ENCODE results near the gene KLHL13.
"Not testable (repeated sequence)": the region's sequence is repeated elsewhere in the genome, so short reads cannot be mapped to it uniquely, and the experiment has no call there.

The KLHL13 gene
- total RNA-seq, result 0 reads per million in 3 donors

GRCh38 chrX:118116713-118117550 lies at the start of gene KLHL13:
TSS of gene KLHL13 (minus strand) at chrX:118116810. CDS start at chrX:118028473, 88,337 bp downstream.
- H3K27me3 ChIP-seq (replicated peaks; ENCODE audit: control insufficient read depth, insufficient read depth, low read length, poor library complexity, severe bottlenecking), result no peaks in the 10 kb centered on the region
- DNase-seq, result no peak
- H3K4me3 ChIP-seq (ENCODE audit: insufficient read depth, low read depth, low read length, poor library complexity, severe bottlenecking), result no peak within 1 kb of the TSS
- H3K9me3 ChIP-seq (ENCODE audit: control insufficient read depth, low read length), result no peaks in the 10 kb centered on the region
- H3K27ac ChIP-seq (ENCODE audit: insufficient read depth, low read length, poor library complexity, severe bottlenecking), result no peak within 1 kb of the TSS
- no peaks in the 10 kb centered on the region for H3K4me1 ChIP-seq (ENCODE audit: control insufficient read depth, insufficient read depth, low read length, poor library complexity, severe bottlenecking)
- H3K36me3 ChIP-seq (ENCODE audit: control insufficient read depth, insufficient read depth, low read length), result no peaks in the 10 kb centered on the region

- Histone ChIP-seq H3K4me1 (ENCODE audit: control insufficient read depth, insufficient read depth, low read length, poor library complexity, severe bottlenecking) (no peaks in the 10 kb centered on the region), H3K9me3 (ENCODE audit: control insufficient read depth, low read length) (no peaks in the 10 kb centered on the region), H3K27me3 (replicated peaks; ENCODE audit: control insufficient read depth, insufficient read depth, low read length, poor library complexity, severe bottlenecking) (no peaks in the 10 kb centered on the region), H3K27ac (ENCODE audit: insufficient read depth, low read length, poor library complexity, severe bottlenecking) (no peak overlapping the region), H3K4me3 (ENCODE audit: insufficient read depth, low read depth, low read length, poor library complexity, severe bottlenecking) (no peak overlapping the region), H3K36me3 (ENCODE audit: control insufficient read depth, insufficient read depth, low read length) (no peaks in the 10 kb centered on the region)
- no peak for DNase-seq
These were observed 47.5 kb upstream of the KLHL13 start for GRCh38 chrX:118164138-118164537.

DNA sequence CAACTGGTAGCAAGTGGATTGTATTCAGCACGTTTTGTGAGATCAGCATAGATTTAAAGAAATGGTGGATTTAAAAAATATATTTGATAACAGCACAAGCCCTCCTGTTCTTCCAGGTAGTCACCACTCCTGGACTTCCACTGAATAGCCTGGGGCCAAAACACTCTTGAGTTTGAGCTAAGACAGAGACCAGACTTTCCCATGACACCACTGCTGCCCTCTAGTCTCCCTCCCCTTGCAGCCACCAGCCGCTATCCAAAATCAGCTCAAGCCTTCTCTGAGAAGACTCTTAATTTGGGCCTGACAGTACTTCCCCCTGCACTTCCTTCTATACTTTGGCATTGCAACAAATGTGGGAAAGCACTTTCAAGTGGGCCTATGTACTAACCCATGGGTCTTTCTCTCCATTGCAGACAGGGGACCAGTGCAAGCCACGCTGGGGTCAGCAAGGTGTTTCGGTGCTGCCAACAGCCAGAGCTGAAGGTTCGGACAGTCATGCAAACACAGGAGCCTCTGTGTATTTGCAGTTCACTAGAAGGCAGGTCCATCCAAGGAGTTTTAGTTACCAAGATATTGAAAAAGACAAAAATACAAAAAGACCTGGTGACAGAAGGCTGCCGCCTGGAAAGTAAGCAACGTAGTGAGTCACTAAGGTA lies 40.5 kb upstream of the KLHL13 start:
- Histone ChIP-seq H3K4me3 (ENCODE audit: insufficient read depth, low read depth, low read length, poor library complexity, severe bottlenecking) (no peak overlapping the region), H3K4me1 (ENCODE audit: control insufficient read depth, insufficient read depth, low read length, poor library complexity, severe bottlenecking) (no peaks in the 10 kb centered on the region), H3K27ac (ENCODE audit: insufficient read depth, low read length, poor library complexity, severe bottlenecking) (no peak overlapping the region), H3K27me3 (replicated peaks; ENCODE audit: control insufficient read depth, insufficient read depth, low read length, poor library complexity, severe bottlenecking) (no peaks in the 10 kb centered on the region), H3K36me3 (ENCODE audit: control insufficient read depth, insufficient read depth, low read length) (no peaks in the 10 kb centered on the region), H3K9me3 (ENCODE audit: control insufficient read depth, low read length) (no peaks in the 10 kb centered on the region)
- no peak for DNase-seq

DNA sequence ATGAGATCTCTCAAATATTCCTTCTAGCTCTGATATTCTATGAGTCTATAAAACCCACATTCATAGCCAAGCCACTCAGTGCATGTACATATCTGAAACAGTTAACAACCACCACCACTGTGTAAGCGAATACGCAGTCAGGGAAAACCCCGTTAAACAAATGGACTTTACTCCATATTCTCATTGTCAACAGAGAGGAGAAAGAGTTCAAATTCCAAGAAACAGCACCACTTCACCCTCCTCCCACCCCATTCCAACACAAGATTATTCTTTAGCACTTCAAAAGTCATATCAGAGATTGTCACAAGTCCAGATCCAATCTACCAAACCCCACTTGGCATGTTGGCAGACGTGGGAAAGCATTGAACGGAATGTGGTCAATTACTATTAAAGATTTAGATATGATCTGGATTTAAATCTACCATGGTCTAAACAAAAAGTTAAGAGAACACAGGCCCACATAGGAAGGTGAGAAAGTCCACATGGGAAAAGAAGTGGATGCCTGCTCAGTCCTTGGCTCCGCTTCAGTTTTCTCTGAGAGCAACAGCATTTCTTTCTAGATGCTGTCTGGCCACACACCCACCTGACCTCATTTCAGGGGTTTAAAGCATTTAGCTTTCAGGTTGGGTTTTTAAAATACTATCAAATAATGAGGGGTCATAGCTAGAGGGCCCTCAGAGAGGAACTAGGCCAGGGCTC lies 39.8 kb upstream of the KLHL13 start:
- Histone ChIP-seq H3K4me1 (ENCODE audit: control insufficient read depth, insufficient read depth, low read length, poor library complexity, severe bottlenecking) (no peaks in the 10 kb centered on the region), H3K36me3 (ENCODE audit: control insufficient read depth, insufficient read depth, low read length) (no peaks in the 10 kb centered on the region), H3K9me3 (ENCODE audit: control insufficient read depth, low read length) (no peaks in the 10 kb centered on the region), H3K4me3 (ENCODE audit: insufficient read depth, low read depth, low read length, poor library complexity, severe bottlenecking) (no peak overlapping the region), H3K27me3 (replicated peaks; ENCODE audit: control insufficient read depth, insufficient read depth, low read length, poor library complexity, severe bottlenecking) (no peaks in the 10 kb centered on the region), H3K27ac (ENCODE audit: insufficient read depth, low read length, poor library complexity, severe bottlenecking) (no peak overlapping the region)
- no peak for DNase-seq

GRCh38 chrX:118153270-118153669 lies 36.7 kb upstream of the KLHL13 start:
- no peak overlapping the region for H3K4me3 ChIP-seq (ENCODE audit: insufficient read depth, low read depth, low read length, poor library complexity, severe bottlenecking)
- no peaks in the 10 kb centered on the region for H3K36me3 ChIP-seq (ENCODE audit: control insufficient read depth, insufficient read depth, low read length)
- no peak overlapping the region for H3K27ac ChIP-seq (ENCODE audit: insufficient read depth, low read length, poor library complexity, severe bottlenecking)
- H3K9me3 ChIP-seq (ENCODE audit: control insufficient read depth, low read length), result no peaks in the 10 kb centered on the region
- no peaks in the 10 kb centered on the region for H3K4me1 ChIP-seq (ENCODE audit: control insufficient read depth, insufficient read depth, low read length, poor library complexity, severe bottlenecking)
- H3K27me3 ChIP-seq (replicated peaks; ENCODE audit: control insufficient read depth, insufficient read depth, low read length, poor library complexity, severe bottlenecking), result no peaks in the 10 kb centered on the region
- DNase-seq, result no peak

DNA sequence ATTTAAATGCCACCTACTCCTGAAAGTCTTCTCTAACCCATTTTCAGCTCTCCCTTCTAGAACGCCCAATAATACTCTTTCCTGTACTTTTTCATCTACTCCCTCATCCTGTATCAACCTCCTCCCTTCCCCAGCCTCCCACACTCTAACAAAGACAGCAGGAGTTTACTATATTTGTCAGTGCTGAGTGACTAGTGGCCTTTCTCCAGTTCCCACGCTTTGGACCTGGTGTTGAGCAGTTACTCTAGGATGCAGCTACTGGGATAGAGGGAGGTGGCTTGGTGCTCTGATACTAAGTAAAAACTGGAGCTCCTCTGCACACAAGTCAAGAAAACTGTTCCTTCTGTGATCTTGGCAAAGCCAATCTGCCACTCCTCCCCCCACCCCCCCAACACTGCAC lies 36.1 kb upstream of the KLHL13 start:
- DNase-seq, result no peak
- no peaks in the 10 kb centered on the region for H3K27me3 ChIP-seq (replicated peaks; ENCODE audit: control insufficient read depth, insufficient read depth, low read length, poor library complexity, severe bottlenecking)
- no peak overlapping the region for H3K4me3 ChIP-seq (ENCODE audit: insufficient read depth, low read depth, low read length, poor library complexity, severe bottlenecking)
- no peaks in the 10 kb centered on the region for H3K36me3 ChIP-seq (ENCODE audit: control insufficient read depth, insufficient read depth, low read length)
- H3K9me3 ChIP-seq (ENCODE audit: control insufficient read depth, low read length), result no peaks in the 10 kb centered on the region
- no peaks in the 10 kb centered on the region for H3K4me1 ChIP-seq (ENCODE audit: control insufficient read depth, insufficient read depth, low read length, poor library complexity, severe bottlenecking)
- no peak overlapping the region for H3K27ac ChIP-seq (ENCODE audit: insufficient read depth, low read length, poor library complexity, severe bottlenecking)

DNA sequence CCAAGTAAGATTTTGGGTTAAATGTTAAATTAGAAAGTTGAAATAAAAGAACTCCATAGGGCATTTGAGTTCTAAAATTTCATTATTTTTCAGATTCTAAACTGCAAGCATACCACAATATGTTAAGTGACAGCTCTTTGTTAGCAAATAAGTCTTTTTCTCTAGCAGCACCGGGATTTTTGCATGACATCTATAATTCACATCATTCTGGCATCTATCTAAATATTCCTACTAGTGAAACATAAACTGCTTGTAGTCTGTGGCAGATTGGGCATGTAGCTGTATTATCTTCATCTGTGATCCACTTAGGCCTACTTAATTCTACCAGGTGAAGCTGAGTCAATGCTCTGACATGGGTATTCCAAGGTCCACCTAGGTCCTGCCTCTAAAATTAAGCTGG lies 32.1 kb upstream of the KLHL13 start:
- Histone ChIP-seq H3K36me3 (ENCODE audit: control insufficient read depth, insufficient read depth, low read length) (no peaks in the 10 kb centered on the region), H3K27ac (ENCODE audit: insufficient read depth, low read length, poor library complexity, severe bottlenecking) (no peak overlapping the region), H3K27me3 (replicated peaks; ENCODE audit: control insufficient read depth, insufficient read depth, low read length, poor library complexity, severe bottlenecking) (no peaks in the 10 kb centered on the region), H3K9me3 (ENCODE audit: control insufficient read depth, low read length) (no peaks in the 10 kb centered on the region), H3K4me1 (ENCODE audit: control insufficient read depth, insufficient read depth, low read length, poor library complexity, severe bottlenecking) (no peaks in the 10 kb centered on the region), H3K4me3 (ENCODE audit: insufficient read depth, low read depth, low read length, poor library complexity, severe bottlenecking) (no peak overlapping the region)
- no peak for DNase-seq

- H3K27me3 ChIP-seq (replicated peaks; ENCODE audit: control insufficient read depth, insufficient read depth, low read length, poor library complexity, severe bottlenecking); H3K9me3 ChIP-seq (ENCODE audit: control insufficient read depth, low read length); DNase-seq; H3K27ac ChIP-seq (ENCODE audit: insufficient read depth, low read length, poor library complexity, severe bottlenecking); H3K36me3 ChIP-seq (ENCODE audit: control insufficient read depth, insufficient read depth, low read length); H3K4me3 ChIP-seq (ENCODE audit: insufficient read depth, low read depth, low read length, poor library complexity, severe bottlenecking); H3K4me1 ChIP-seq (ENCODE audit: control insufficient read depth, insufficient read depth, low read length, poor library complexity, severe bottlenecking): not testable (repeated sequence)
These were observed 31.2 kb upstream of the KLHL13 start for GRCh38 chrX:118147771-118148170.

DNA sequence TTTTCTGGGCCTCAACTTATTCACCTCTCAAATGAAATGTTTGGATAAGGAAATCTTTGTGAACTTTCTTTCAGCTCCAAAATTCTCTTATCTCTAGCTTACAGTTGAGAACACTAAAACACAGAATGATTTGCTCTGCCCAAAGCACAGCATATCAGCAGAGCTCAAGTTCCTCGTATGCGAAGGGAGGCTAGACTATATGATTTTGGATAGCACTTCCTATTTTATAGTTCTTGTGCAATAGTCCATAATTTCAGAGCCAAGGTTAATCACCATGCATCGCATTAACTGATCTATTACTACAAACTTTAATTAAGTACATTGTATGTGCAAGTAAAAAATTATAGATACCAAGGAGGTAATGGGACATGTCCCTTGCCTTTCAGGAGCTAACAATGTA lies 27.0 kb upstream of the KLHL13 start:
- Histone ChIP-seq H3K4me1 (ENCODE audit: control insufficient read depth, insufficient read depth, low read length, poor library complexity, severe bottlenecking) (no peaks in the 10 kb centered on the region), H3K4me3 (ENCODE audit: insufficient read depth, low read depth, low read length, poor library complexity, severe bottlenecking) (no peak overlapping the region), H3K9me3 (ENCODE audit: control insufficient read depth, low read length) (no peaks in the 10 kb centered on the region), H3K27me3 (replicated peaks; ENCODE audit: control insufficient read depth, insufficient read depth, low read length, poor library complexity, severe bottlenecking) (no peaks in the 10 kb centered on the region), H3K27ac (ENCODE audit: insufficient read depth, low read length, poor library complexity, severe bottlenecking) (no peak overlapping the region), H3K36me3 (ENCODE audit: control insufficient read depth, insufficient read depth, low read length) (no peaks in the 10 kb centered on the region)
- DNase-seq, result no peak

- Histone ChIP-seq H3K27ac (ENCODE audit: insufficient read depth, low read length, poor library complexity, severe bottlenecking) (no peak overlapping the region), H3K9me3 (ENCODE audit: control insufficient read depth, low read length) (no peaks in the 10 kb centered on the region), H3K4me3 (ENCODE audit: insufficient read depth, low read depth, low read length, poor library complexity, severe bottlenecking) (no peak overlapping the region), H3K27me3 (replicated peaks; ENCODE audit: control insufficient read depth, insufficient read depth, low read length, poor library complexity, severe bottlenecking) (no peaks in the 10 kb centered on the region), H3K36me3 (ENCODE audit: control insufficient read depth, insufficient read depth, low read length) (no peaks in the 10 kb centered on the region), H3K4me1 (ENCODE audit: control insufficient read depth, insufficient read depth, low read length, poor library complexity, severe bottlenecking) (no peaks in the 10 kb centered on the region)
- no peak for DNase-seq
These were observed 14.7 kb upstream of the KLHL13 start for GRCh38 chrX:118131336-118131735.
